PFSK-1 (cell line): Measurements from ENCODE around the gene CDKN2AIP.

Experiments used
- FOXP2 ChIP-seq: optimal IDR thresholded peaks from 2 replicates; pipeline ENCODE3; 2011; ENCODE audit warnings: borderline replicate concordance, control low read depth, inconsistent platforms; ENCODE audit not compliant: insufficient read depth; ENCODE audit errors: extremely low read length, extremely low read depth
- POLR2AphosphoS5 ChIP-seq: IDR thresholded peaks from 2 replicates; pipeline ENCODE4 v1.6.1; 2012; ENCODE audit warnings: low read depth, mild to moderate bottlenecking, control low read depth, low read length, moderate library complexity
- REST ChIP-seq, 2 experiments: IDR thresholded peaks; 2 replicates each; pipeline versions ENCODE4 v1.6.1 to v1.8.0; 2011 to 2012; ENCODE audit warnings: low read depth in 2 of 2, low read length in 2 of 2, control low read depth in 1 of 2, inconsistent platforms in 1 of 2, mild to moderate bottlenecking in 1 of 2, moderate library complexity in 1 of 2; ENCODE audit not compliant: insufficient read depth in 1 of 2
- SIN3A ChIP-seq: IDR thresholded peaks from 2 replicates; pipeline ENCODE4 v1.6.1; 2012; ENCODE audit warnings: mild to moderate bottlenecking, low read length, moderate library complexity, borderline replicate concordance; ENCODE audit not compliant: insufficient read depth
- TAF1 ChIP-seq: IDR thresholded peaks from 2 replicates; pipeline ENCODE4 v1.6.1; 2012; ENCODE audit warnings: low read length, control low read depth, borderline replicate concordance; ENCODE audit not compliant: insufficient read depth

- TF ChIP-seq TAF1, result no peak
- no peak for TF ChIP-seq REST (IDR thresholded peaks at IDR 0.05; ENCODE audit: insufficient read depth in 1 of 2, low read depth in 2 of 2, low read length in 2 of 2)
- TF ChIP-seq POLR2AphosphoS5, result no peak
- no peak for TF ChIP-seq SIN3A
- no peak for TF ChIP-seq FOXP2
Measured at GRCh38 chr4:183467246-183467645, 22.8 kb downstream of the CDKN2AIP start.
